ENCODE results near the gene GNG7.

- TF ChIP-seq CTCF (IDR thresholded peaks at IDR 0.05; ENCODE audit: low read length) (no peak), EZH2 (optimal IDR thresholded peaks at IDR 0.05; ENCODE audit: low read depth, low read length) (no peak)
Observed at GRCh38 chr19:2503521-2504109, 198.9 kb downstream of the GNG7 start.

All from MM.1S (cell line).